Measurements from ENCODE around the gene PIEZO1. TPM values are rescaled to one million over a fixed set of nuclear protein-coding genes. Genes with fewer than 3 reads are reported as not detected.

Gene PIEZO1
- total RNA-seq, 5 donors from 2014 or later (not counting 1 experiment from before 2014, with no cell fraction given) = 139 to 274 (median 240) TPM

- POLR2A ChIA-PET = no interaction called here
- CTCF ChIA-PET = no interaction called here
- ATAC-seq (replicated peaks in 1 of 4) = no peak
Observed at GRCh38 chr16:88740727-88741055, 44.3 kb downstream of the PIEZO1 start.

GRCh38 chr16:88739977-88740726, 44.9 kb downstream of the PIEZO1 start:
- Histone ChIP-seq H3K36me3 (ENCODE audit: control insufficient read depth in 2 of 2, extremely low read depth in 1 of 2, insufficient read depth in 1 of 2, low read length in 1 of 2) (peaks cover 22 to 45% of the 10 kb centered on the region in 2 donors), H3K9me3 (no peaks in the 10 kb centered on the region), H3K4me3 (ENCODE audit: control insufficient read depth in 1 of 2, extremely low read depth in 1 of 2, low read length in 1 of 2) (no peak overlapping the region), H3K27me3 (replicated peaks in 1 of 2; ENCODE audit: control insufficient read depth in 2 of 2, extremely low read depth in 1 of 2, insufficient read depth in 2 of 2, low read length in 1 of 2) (peaks cover 0 to 2% of the 10 kb centered on the region in 2 experiments), H3K27ac (ENCODE audit: low read length) (no peak overlapping the region), H3K4me1 (ENCODE audit: control insufficient read depth in 1 of 2, extremely low read depth in 1 of 2, insufficient read depth in 2 of 2, low read length in 2 of 2) (peaks cover 9 to 43% of the 10 kb centered on the region in 2 experiments)
- H3K36me3 Mint-ChIP-seq = peaks cover 3% of the 10 kb centered on the region
- H3K4me3 Mint-ChIP-seq = no peak overlapping the region
- no peak for DNase-seq
- ATAC-seq (replicated peaks in 1 of 4) = no peak
- H3K4me1 Mint-ChIP-seq = peaks cover 13 to 21% (median 20%) of the 10 kb centered on the region in 3 donors
- POLR2A ChIA-PET = no interaction called here
- 93% methylated on average over 33 of the region's 33 CpGs for WGBS (ENCODE audit: insufficient coverage)
- H3K27ac Mint-ChIP-seq = no peak overlapping the region
- CTCF ChIA-PET = no interaction called here
- no peaks in the 10 kb centered on the region for H3K9me3 Mint-ChIP-seq
- no peaks in the 10 kb centered on the region for H3K27me3 Mint-ChIP-seq

More at GRCh38 chr16:88740727-88741055, 44.3 kb downstream of the PIEZO1 start:
- Mint-ChIP-seq H3K4me3 (no peak overlapping the region), H3K27me3 (no peaks in the 10 kb centered on the region), H3K36me3 (no peaks in the 10 kb centered on the region), H3K9me3 (no peaks in the 10 kb centered on the region), H3K4me1 (peaks cover 19 to 26% (median 25%) of the 10 kb centered on the region in 3 donors), H3K27ac (no peak overlapping the region)
- H3K4me1 ChIP-seq (ENCODE audit: control insufficient read depth in 1 of 2, extremely low read depth in 1 of 2, insufficient read depth in 2 of 2, low read length in 2 of 2) = peaks cover 10 to 48% of the 10 kb centered on the region in 2 experiments
- no peaks in the 10 kb centered on the region for H3K9me3 ChIP-seq
- no peak overlapping the region for H3K27ac ChIP-seq (ENCODE audit: low read length)
- H3K4me3 ChIP-seq (ENCODE audit: control insufficient read depth in 1 of 2, extremely low read depth in 1 of 2, low read length in 1 of 2) = no peak overlapping the region
- H3K27me3 ChIP-seq (replicated peaks in 1 of 2; ENCODE audit: control insufficient read depth in 2 of 2, extremely low read depth in 1 of 2, insufficient read depth in 2 of 2, low read length in 1 of 2) = peaks cover 0 to 2% of the 10 kb centered on the region in 2 experiments
- peaks cover 16 to 40% of the 10 kb centered on the region in 2 donors for H3K36me3 ChIP-seq (ENCODE audit: control insufficient read depth in 2 of 2, extremely low read depth in 1 of 2, insufficient read depth in 1 of 2, low read length in 1 of 2)
- 94% methylated on average over 12 of the region's 12 CpGs for WGBS (ENCODE audit: insufficient coverage)
- no peak for DNase-seq

- H3K4me1 Mint-ChIP-seq = peaks cover 12 to 17% (median 14%) of the 10 kb centered on the region in 3 donors
- no peaks in the 10 kb centered on the region for H3K9me3 ChIP-seq
- no peak overlapping the region for H3K27ac ChIP-seq (ENCODE audit: low read length)
- 90% methylated on average over 15 of the region's 22 CpGs for WGBS (ENCODE audit: insufficient coverage)
- peaks cover 0 to 2% of the 10 kb centered on the region in 2 experiments for H3K27me3 ChIP-seq (replicated peaks in 1 of 2; ENCODE audit: control insufficient read depth in 2 of 2, extremely low read depth in 1 of 2, insufficient read depth in 2 of 2, low read length in 1 of 2)
- peaks cover 22 to 52% of the 10 kb centered on the region in 2 donors for H3K36me3 ChIP-seq (ENCODE audit: control insufficient read depth in 2 of 2, extremely low read depth in 1 of 2, insufficient read depth in 1 of 2, low read length in 1 of 2)
- no peaks in the 10 kb centered on the region for H3K27me3 Mint-ChIP-seq
- CTCF ChIA-PET = interaction anchor here in 1 of 2 donors (0.6 kb wide), 1 partner anchor 73 kb away, joined by 6 read pairs; no protein-coding TSS in a partner anchor
- peaks cover 3% of the 10 kb centered on the region for H3K36me3 Mint-ChIP-seq
- peaks cover 6 to 35% of the 10 kb centered on the region in 2 experiments for H3K4me1 ChIP-seq (ENCODE audit: control insufficient read depth in 1 of 2, extremely low read depth in 1 of 2, insufficient read depth in 2 of 2, low read length in 2 of 2)
- POLR2A ChIA-PET = no interaction called here
- DNase-seq (no peak), ATAC-seq (replicated peaks in 1 of 4) (no peak)
- no peak overlapping the region for H3K4me3 Mint-ChIP-seq
- no peak overlapping the region for H3K27ac Mint-ChIP-seq
- H3K4me3 ChIP-seq (ENCODE audit: control insufficient read depth in 1 of 2, extremely low read depth in 1 of 2, low read length in 1 of 2) = no peak overlapping the region
- H3K9me3 Mint-ChIP-seq = no peaks in the 10 kb centered on the region
Observed at GRCh38 chr16:88739139-88739976, 45.7 kb downstream of the PIEZO1 start.

- Histone ChIP-seq H3K9me3 (no peaks in the 10 kb centered on the region), H3K4me3 (ENCODE audit: control insufficient read depth in 1 of 2, extremely low read depth in 1 of 2, low read length in 1 of 2) (no peak overlapping the region), H3K27me3 (replicated peaks in 1 of 2; ENCODE audit: control insufficient read depth in 2 of 2, extremely low read depth in 1 of 2, insufficient read depth in 2 of 2, low read length in 1 of 2) (peaks cover 0 to 2% of the 10 kb centered on the region in 2 experiments), H3K4me1 (ENCODE audit: control insufficient read depth in 1 of 2, extremely low read depth in 1 of 2, insufficient read depth in 2 of 2, low read length in 2 of 2) (peaks cover 0 to 25% of the 10 kb centered on the region in 2 experiments), H3K27ac (ENCODE audit: low read length) (no peak overlapping the region), H3K36me3 (ENCODE audit: control insufficient read depth in 2 of 2, extremely low read depth in 1 of 2, insufficient read depth in 1 of 2, low read length in 1 of 2) (peaks cover 22 to 59% of the 10 kb centered on the region in 2 donors)
- WGBS (ENCODE audit: insufficient coverage) = 90% methylated on average over 39 of the region's 41 CpGs
- Mint-ChIP-seq H3K9me3 (no peaks in the 10 kb centered on the region), H3K4me1 (peaks cover 5 to 9% (median 6%) of the 10 kb centered on the region in 3 donors), H3K27me3 (no peaks in the 10 kb centered on the region), H3K36me3 (peaks cover 3% of the 10 kb centered on the region), H3K4me3 (no peak overlapping the region), H3K27ac (peak overlapping the region in 1 of 2 donors; percentile 68)
- ATAC-seq (replicated peaks in 1 of 4) = no peak
- no peak for DNase-seq
- POLR2A ChIA-PET = no interaction called here
- CTCF ChIA-PET = interaction anchor here in 1 of 2 donors (0.6 to 1.1 kb wide), 5 partner anchors 23 to 73 kb away, joined by 3 to 7 read pairs (median 4); partner anchors contain the start of gene PIEZO1
Observed at GRCh38 chr16:88738151-88739084, 46.6 kb downstream of the PIEZO1 start.

GRCh38 chr16:88737298-88738150, 47.5 kb downstream of the PIEZO1 start:
- 44% methylated on average over 47 of the region's 54 CpGs for WGBS (ENCODE audit: insufficient coverage)
- POLR2A ChIA-PET = no interaction called here
- peaks cover 0 to 2% of the 10 kb centered on the region in 2 experiments for H3K27me3 ChIP-seq (replicated peaks in 1 of 2; ENCODE audit: control insufficient read depth in 2 of 2, extremely low read depth in 1 of 2, insufficient read depth in 2 of 2, low read length in 1 of 2)
- Mint-ChIP-seq H3K27ac (no peak overlapping the region), H3K27me3 (no peaks in the 10 kb centered on the region), H3K9me3 (no peaks in the 10 kb centered on the region), H3K4me1 (peaks cover 4 to 6% (median 5%) of the 10 kb centered on the region in 3 donors), H3K36me3 (peaks cover 3% of the 10 kb centered on the region), H3K4me3 (no peak overlapping the region)
- no peaks in the 10 kb centered on the region for H3K9me3 ChIP-seq
- ATAC-seq (replicated peaks in 1 of 4) = peak; percentile 77 to 92 (median 86)
- H3K36me3 ChIP-seq (ENCODE audit: control insufficient read depth in 2 of 2, extremely low read depth in 1 of 2, insufficient read depth in 1 of 2, low read length in 1 of 2) = peaks cover 22 to 53% of the 10 kb centered on the region in 2 donors
- DNase-seq = peak; percentile 49 to 86 (median 73)
- no peak overlapping the region for H3K27ac ChIP-seq (ENCODE audit: low read length)
- H3K4me3 ChIP-seq (ENCODE audit: control insufficient read depth in 1 of 2, extremely low read depth in 1 of 2, low read length in 1 of 2) = no peak overlapping the region
- H3K4me1 ChIP-seq (ENCODE audit: control insufficient read depth in 1 of 2, extremely low read depth in 1 of 2, insufficient read depth in 2 of 2, low read length in 2 of 2) = peaks cover 0 to 18% of the 10 kb centered on the region in 2 experiments
- CTCF ChIA-PET = interaction anchor here (0.5 to 1.2 kb wide), 10 partner anchors 8 to 170 kb away, joined by 3 to 7 read pairs (median 4); partner anchors contain the start of gene PIEZO1 (in 1 of the 2)
